HEK293 (cell line): ENCODE data around the gene ECT2L.

Experiments
- CTCF ChIA-PET: fragments of 350-600 bp; formaldehyde crosslinking; extraction: SDS; loops from one replicate; lab custom pipeline; 2021; ENCODE audit warnings: antibody characterized with exemption; lab: Yijun Ruan, JAX
- POLR2A ChIA-PET: fragments of 300-600 bp; formaldehyde crosslinking; extraction: SDS; loops from one replicate; lab custom pipeline; 2020; ENCODE audit warnings: antibody characterized with exemption, inconsistent platforms; lab: Yijun Ruan, JAX
- H3K27ac ChIP-seq: fragments of 200-500 bp; sonication (Bioruptor generic); 2 replicates; pipeline ENCODE4 v1.5.1; 2014; ENCODE audit warnings: low read depth, low read length, control low read depth, inconsistent platforms; ENCODE audit errors: extremely low read depth
- H3K36me3 ChIP-seq, 2 experiments: fragments of 200-500 bp in 1 of 2; sonication (Bioruptor generic) in 1 of 2; 1 replicate in 1 of 2; 2 replicates in 1 of 2; pipeline ENCODE4 v1.5.1; 2014 to 2017; ENCODE audit warnings: inconsistent platforms in 2 of 2, low read length in 2 of 2; ENCODE audit not compliant: control insufficient read depth in 2 of 2, insufficient read depth in 1 of 2
- H3K4me1 ChIP-seq: fragments of 200-500 bp; sonication (Bioruptor generic); 2 replicates; pipeline ENCODE4 v1.5.1; 2014; ENCODE audit warnings: mild to moderate bottlenecking, low read length, inconsistent platforms; ENCODE audit not compliant: control insufficient read depth, insufficient read depth
- H3K4me3 ChIP-seq: 2 replicates; pipeline ENCODE4 v1.5.1; 2011; ENCODE audit warnings: low read depth, mild to moderate bottlenecking, control low read depth, low read length, moderate library complexity
- H3K9me3 ChIP-seq: fragments of 200-500 bp; sonication (Bioruptor generic); 2 replicates; pipeline ENCODE4 v1.5.1; 2014; ENCODE audit warnings: low read depth, low read length, inconsistent platforms; ENCODE audit not compliant: control insufficient read depth, insufficient read depth
- EGR2 ChIP-seq: fragments of 450-650 bp; formaldehyde crosslinking; IDR thresholded peaks from 2 replicates; pipeline ENCODE4 v1.5.1; 2016; ENCODE audit warnings: low read depth, missing biosample characterization, missing genetic modification characterization
- KLF16 ChIP-seq: fragments of 450-650 bp; formaldehyde crosslinking; IDR thresholded peaks from 2 replicates; pipeline ENCODE4 v1.5.1; 2017; ENCODE audit warnings: missing biosample characterization, missing genetic modification characterization
- MYNN ChIP-seq: fragments of 450-650 bp; formaldehyde crosslinking; IDR thresholded peaks from 2 replicates; pipeline ENCODE4 v1.5.1; 2016; ENCODE audit warnings: missing biosample characterization, missing genetic modification characterization, borderline replicate concordance
- SP3 ChIP-seq: fragments of 450-650 bp; formaldehyde crosslinking; IDR thresholded peaks from 2 replicates; pipeline ENCODE4 v1.5.1; 2016; ENCODE audit warnings: missing biosample characterization, missing genetic modification characterization
- YY1 ChIP-seq: fragments of 450-650 bp; formaldehyde crosslinking; IDR thresholded peaks from 2 replicates; pipeline ENCODE4 v1.5.1; 2018; ENCODE audit warnings: missing biosample characterization, missing genetic modification characterization
- ZFP69B ChIP-seq: fragments of 450-650 bp; formaldehyde crosslinking; IDR thresholded peaks from 2 replicates; pipeline ENCODE4 v1.5.1; 2016; ENCODE audit warnings: missing biosample characterization, missing genetic modification characterization
- ZNF174 ChIP-seq: fragments of 450-650 bp; formaldehyde crosslinking; IDR thresholded peaks from 2 replicates; pipeline ENCODE4 v1.5.0; 2017; ENCODE audit warnings: missing biosample characterization, mild to moderate bottlenecking, missing genetic modification characterization
- ZNF239 ChIP-seq: fragments of 450-650 bp; formaldehyde crosslinking; IDR thresholded peaks from 2 replicates; pipeline ENCODE4 v1.5.1; 2016; ENCODE audit warnings: missing biosample characterization, missing genetic modification characterization
- ZNF335 ChIP-seq: fragments of 450-650 bp; formaldehyde crosslinking; conservative IDR thresholded peaks from 2 replicates; pipeline ENCODE4 v1.5.1; 2016; ENCODE audit warnings: missing biosample characterization, missing genetic modification characterization
- ZNF571 ChIP-seq: fragments of 450-650 bp; formaldehyde crosslinking; IDR thresholded peaks from 2 replicates; pipeline ENCODE4 v1.5.0; 2017; ENCODE audit warnings: missing biosample characterization, missing genetic modification characterization
- ZNF596 ChIP-seq: fragments of 450-650 bp; IDR thresholded peaks from 2 replicates; pipeline ENCODE4 v1.5.0; 2018; ENCODE audit warnings: missing biosample characterization, mild to moderate bottlenecking, missing genetic modification characterization, moderate library complexity
- ZNF654 ChIP-seq: fragments of 450-650 bp; formaldehyde crosslinking; IDR thresholded peaks from 2 replicates; pipeline ENCODE4 v1.5.1; 2016; ENCODE audit warnings: low read depth, missing biosample characterization, missing genetic modification characterization
- ZNF664 ChIP-seq: fragments of 450-650 bp; formaldehyde crosslinking; IDR thresholded peaks from 2 replicates; pipeline ENCODE4 v1.5.1; 2016; ENCODE audit warnings: missing biosample characterization, missing genetic modification characterization
- ZNF791 ChIP-seq: fragments of 450-650 bp; formaldehyde crosslinking; IDR thresholded peaks from 2 replicates; pipeline ENCODE4 v1.5.1; 2016; ENCODE audit warnings: missing biosample characterization, missing genetic modification characterization
- ZSCAN23 ChIP-seq: fragments of 450-650 bp; formaldehyde crosslinking; IDR thresholded peaks from 2 replicates; pipeline ENCODE4 v1.5.1; 2016; ENCODE audit warnings: missing biosample characterization, missing genetic modification characterization
- ZXDB ChIP-seq: fragments of 450-650 bp; formaldehyde crosslinking; IDR thresholded peaks from 2 replicates; pipeline ENCODE4 v1.5.1; 2016; ENCODE audit warnings: missing biosample characterization, missing genetic modification characterization
- TF ChIP-seq, protein P1 (sequence below): fragments of 450-650 bp; formaldehyde crosslinking; IDR thresholded peaks from 2 replicates; pipeline ENCODE4 v1.5.0; 2017; ENCODE audit warnings: missing biosample characterization, missing genetic modification characterization, borderline replicate concordance
- TF ChIP-seq, protein P2 (sequence below): fragments of 450-650 bp; formaldehyde crosslinking; IDR thresholded peaks from 2 replicates; pipeline ENCODE4 v1.5.1; 2016; ENCODE audit warnings: missing biosample characterization, missing genetic modification characterization
- TF ChIP-seq, protein P3 (sequence below): fragments of 450-650 bp; formaldehyde crosslinking; IDR thresholded peaks from 2 replicates; pipeline ENCODE4 v1.5.1; 2016; ENCODE audit warnings: missing biosample characterization, missing genetic modification characterization
- TF ChIP-seq, protein P4 (sequence below): fragments of 450-650 bp; formaldehyde crosslinking; conservative IDR thresholded peaks from 2 replicates; pipeline ENCODE4 v1.5.1; 2016; ENCODE audit warnings: low read depth, missing biosample characterization, missing genetic modification characterization

The ECT2L gene

DNA sequence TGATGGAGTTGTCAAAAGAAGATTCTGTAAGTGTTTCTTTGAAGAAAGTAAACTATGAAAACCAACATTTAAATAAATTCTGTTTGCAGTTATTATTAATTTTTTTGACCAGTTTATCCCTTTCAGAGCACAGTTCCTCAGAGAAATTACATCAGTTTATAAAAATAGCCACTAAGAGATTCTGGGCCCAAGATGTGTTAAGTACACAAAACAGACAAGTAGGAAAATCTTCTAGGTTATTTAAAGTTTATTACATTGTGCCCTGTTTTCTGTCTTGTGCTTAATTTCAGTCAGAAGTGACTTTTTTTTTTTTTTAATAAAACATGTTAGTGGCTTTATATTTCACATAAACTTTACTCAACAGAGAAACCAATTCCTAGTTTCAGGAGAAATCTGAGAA, 72.3 kb downstream of the ECT2L start (continued):
- TF ChIP-seq, protein P1, sequence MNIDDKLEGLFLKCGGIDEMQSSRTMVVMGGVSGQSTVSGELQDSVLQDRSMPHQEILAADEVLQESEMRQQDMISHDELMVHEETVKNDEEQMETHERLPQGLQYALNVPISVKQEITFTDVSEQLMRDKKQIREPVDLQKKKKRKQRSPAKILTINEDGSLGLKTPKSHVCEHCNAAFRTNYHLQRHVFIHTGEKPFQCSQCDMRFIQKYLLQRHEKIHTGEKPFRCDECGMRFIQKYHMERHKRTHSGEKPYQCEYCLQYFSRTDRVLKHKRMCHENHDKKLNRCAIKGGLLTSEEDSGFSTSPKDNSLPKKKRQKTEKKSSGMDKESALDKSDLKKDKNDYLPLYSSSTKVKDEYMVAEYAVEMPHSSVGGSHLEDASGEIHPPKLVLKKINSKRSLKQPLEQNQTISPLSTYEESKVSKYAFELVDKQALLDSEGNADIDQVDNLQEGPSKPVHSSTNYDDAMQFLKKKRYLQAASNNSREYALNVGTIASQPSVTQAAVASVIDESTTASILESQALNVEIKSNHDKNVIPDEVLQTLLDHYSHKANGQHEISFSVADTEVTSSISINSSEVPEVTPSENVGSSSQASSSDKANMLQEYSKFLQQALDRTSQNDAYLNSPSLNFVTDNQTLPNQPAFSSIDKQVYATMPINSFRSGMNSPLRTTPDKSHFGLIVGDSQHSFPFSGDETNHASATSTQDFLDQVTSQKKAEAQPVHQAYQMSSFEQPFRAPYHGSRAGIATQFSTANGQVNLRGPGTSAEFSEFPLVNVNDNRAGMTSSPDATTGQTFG: no peak
- TF ChIP-seq, all 188 proteins: peak for 0

DNA sequence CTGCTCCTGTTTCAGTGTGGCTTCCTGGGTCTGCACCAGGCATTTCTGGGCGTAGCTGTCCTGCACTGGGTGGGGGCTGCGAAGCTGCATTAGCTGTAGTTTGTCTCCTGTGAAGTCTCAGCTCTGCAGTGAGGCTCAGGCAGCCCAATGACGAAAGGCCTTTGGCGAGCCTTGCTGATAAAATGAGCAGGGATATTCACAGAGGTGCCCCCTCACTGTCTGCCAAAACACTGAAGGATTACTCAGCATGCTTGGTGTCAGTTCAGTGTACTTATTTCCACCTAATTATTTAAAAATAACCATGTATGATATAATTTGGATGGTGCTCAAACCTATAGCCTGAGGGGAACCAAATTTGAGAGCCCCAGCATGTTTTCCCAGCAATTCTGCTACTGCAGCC, 73.5 kb downstream of the ECT2L start:
- POLR2A ChIA-PET: no interaction called here
- Histone ChIP-seq H3K9me3 (no peaks in the 10 kb centered on the region), H3K27ac (no peak overlapping the region), H3K4me1 (no peaks in the 10 kb centered on the region), H3K36me3 (no peaks in the 10 kb centered on the region), H3K4me3 (no peak overlapping the region)
- CTCF ChIA-PET: interaction anchor here (0.7 kb wide), 1 partner anchor 181 kb away, joined by 3 read pairs; no protein-coding TSS in a partner anchor
- TF ChIP-seq ZNF174 (tag by site-specific recombination): no peak
- TF ChIP-seq, protein P2, sequence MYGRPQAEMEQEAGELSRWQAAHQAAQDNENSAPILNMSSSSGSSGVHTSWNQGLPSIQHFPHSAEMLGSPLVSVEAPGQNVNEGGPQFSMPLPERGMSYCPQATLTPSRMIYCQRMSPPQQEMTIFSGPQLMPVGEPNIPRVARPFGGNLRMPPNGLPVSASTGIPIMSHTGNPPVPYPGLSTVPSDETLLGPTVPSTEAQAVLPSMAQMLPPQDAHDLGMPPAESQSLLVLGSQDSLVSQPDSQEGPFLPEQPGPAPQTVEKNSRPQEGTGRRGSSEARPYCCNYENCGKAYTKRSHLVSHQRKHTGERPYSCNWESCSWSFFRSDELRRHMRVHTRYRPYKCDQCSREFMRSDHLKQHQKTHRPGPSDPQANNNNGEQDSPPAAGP (tag by site-specific recombination): no peak

DNA sequence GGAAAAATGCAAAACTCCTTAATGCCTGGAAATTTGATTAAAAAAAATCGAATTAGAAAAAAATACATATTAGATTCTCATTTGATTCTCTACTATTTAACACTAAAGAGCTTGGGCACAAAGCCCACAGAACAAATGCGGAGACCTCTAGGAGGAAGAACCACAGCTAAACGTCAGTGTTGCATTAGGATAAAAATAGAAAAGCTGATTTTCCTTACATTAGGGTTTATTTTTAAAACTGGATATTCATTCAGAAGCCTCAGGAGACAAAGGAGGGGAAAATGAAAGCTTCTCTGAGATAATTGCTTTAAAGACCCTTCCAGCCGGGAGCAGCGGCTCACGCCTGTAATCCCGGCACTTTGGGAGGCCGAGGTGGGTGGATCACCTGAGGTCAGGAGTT, 77.3 kb downstream of the ECT2L start:
- no peak overlapping the region for H3K27ac ChIP-seq
- H3K4me3 ChIP-seq: no peak overlapping the region
- H3K9me3 ChIP-seq: no peaks in the 10 kb centered on the region
- no peaks in the 10 kb centered on the region for H3K36me3 ChIP-seq
- ChIA-PET POLR2A (interaction anchor here (0.7 kb wide), 1 partner anchor 154 kb away, joined by 3 read pairs; no protein-coding TSS in a partner anchor), CTCF (no interaction called here)
- no peaks in the 10 kb centered on the region for H3K4me1 ChIP-seq
- TF ChIP-seq ZNF791: no peak

DNA sequence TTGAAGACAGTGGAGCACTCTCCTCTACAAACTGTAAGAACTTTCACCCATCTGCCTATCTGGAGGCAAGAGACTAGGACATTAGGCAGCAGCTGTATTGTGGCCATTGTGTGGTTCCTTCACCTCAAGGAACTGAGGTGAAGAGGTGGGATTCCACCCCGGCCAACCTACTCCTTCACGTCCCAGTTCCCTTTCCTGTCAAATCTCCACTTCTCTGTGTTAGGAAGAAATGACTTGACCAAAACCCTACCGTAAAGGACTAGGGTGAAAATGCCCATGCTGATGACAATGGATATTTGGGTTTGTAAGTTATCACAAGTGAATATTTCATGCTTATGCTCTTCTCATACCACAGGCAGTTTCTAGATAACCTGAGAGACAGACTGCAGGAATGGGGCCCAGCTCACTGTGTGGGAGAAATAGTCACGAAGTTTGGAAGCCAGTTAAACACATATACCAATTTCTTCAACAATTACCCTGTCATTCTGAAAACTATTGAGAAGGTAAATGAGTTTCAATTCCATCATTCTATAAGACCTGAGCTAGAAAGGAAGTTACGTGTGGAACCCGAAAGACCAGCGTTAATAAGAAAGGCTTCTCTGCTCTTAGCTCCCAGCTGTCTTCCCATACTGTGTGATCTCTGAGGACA, 86.6 kb downstream of the ECT2L start:
- Histone ChIP-seq H3K36me3 (no peaks in the 10 kb centered on the region), H3K27ac (no peak overlapping the region), H3K4me3 (no peak overlapping the region), H3K4me1 (no peaks in the 10 kb centered on the region), H3K9me3 (no peaks in the 10 kb centered on the region)
- POLR2A ChIA-PET: no interaction called here
- no peak for TF ChIP-seq ZXDB (tag by site-specific recombination)
- TF ChIP-seq, protein P3, sequence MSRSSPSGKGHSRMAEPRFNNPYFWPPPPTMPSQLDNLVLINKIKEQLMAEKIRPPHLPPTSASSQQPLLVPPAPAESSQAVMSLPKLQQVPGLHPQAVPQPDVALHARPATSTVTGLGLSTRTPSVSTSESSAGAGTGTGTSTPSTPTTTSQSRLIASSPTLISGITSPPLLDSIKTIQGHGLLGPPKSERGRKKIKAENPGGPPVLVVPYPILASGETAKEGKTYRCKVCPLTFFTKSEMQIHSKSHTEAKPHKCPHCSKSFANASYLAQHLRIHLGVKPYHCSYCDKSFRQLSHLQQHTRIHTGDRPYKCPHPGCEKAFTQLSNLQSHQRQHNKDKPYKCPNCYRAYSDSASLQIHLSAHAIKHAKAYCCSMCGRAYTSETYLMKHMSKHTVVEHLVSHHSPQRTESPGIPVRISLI (tag by site-specific recombination): no peak
- TF ChIP-seq ZNF596 (tag by site-specific recombination): no peak
- no peak for TF ChIP-seq EGR2
- no peak for TF ChIP-seq ZNF571 (tag by site-specific recombination)
- TF ChIP-seq MYNN: no peak
- TF ChIP-seq, protein P4, sequence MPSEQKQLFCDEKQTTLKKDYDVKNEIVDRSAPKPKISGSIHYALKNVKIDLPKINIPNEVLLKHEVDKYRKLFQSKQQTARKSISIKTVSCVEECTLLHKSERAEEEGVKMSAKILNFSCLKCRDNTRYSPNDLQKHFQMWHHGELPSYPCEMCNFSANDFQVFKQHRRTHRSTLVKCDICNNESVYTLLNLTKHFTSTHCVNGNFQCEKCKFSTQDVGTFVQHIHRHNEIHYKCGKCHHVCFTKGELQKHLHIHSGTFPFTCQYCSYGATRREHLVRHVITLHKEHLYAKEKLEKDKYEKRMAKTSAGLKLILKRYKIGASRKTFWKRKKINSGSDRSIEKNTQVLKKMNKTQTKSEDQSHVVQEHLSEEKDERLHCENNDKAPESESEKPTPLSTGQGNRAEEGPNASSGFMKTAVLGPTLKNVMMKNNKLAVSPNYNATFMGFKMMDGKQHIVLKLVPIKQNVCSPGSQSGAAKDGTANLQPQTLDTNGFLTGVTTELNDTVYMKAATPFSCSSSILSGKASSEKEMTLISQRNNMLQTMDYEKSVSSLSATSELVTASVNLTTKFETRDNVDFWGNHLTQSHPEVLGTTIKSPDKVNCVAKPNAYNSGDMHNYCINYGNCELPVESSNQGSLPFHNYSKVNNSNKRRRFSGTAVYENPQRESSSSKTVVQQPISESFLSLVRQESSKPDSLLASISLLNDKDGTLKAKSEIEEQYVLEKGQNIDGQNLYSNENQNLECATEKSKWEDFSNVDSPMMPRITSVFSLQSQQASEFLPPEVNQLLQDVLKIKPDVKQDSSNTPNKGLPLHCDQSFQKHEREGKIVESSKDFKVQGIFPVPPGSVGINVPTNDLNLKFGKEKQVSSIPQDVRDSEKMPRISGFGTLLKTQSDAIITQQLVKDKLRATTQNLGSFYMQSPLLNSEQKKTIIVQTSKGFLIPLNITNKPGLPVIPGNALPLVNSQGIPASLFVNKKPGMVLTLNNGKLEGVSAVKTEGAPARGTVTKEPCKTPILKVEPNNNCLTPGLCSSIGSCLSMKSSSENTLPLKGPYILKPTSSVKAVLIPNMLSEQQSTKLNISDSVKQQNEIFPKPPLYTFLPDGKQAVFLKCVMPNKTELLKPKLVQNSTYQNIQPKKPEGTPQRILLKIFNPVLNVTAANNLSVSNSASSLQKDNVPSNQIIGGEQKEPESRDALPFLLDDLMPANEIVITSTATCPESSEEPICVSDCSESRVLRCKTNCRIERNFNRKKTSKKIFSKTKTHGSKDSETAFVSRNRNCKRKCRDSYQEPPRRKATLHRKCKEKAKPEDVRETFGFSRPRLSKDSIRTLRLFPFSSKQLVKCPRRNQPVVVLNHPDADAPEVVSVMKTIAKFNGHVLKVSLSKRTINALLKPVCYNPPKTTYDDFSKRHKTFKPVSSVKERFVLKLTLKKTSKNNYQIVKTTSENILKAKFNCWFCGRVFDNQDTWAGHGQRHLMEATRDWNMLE (tag by site-specific recombination): no peak
- TF ChIP-seq ZNF664 (tag by site-specific recombination): no peak
- no peak for TF ChIP-seq ZFP69B (tag by site-specific recombination)
- TF ChIP-seq ZNF654 (tag by site-specific recombination): no peak
- no peak for TF ChIP-seq SP3 (tag by site-specific recombination)
- no peak for TF ChIP-seq KLF16 (tag by site-specific recombination)
- no peak for TF ChIP-seq YY1
- TF ChIP-seq ZSCAN23 (tag by site-specific recombination): no peak
- TF ChIP-seq ZNF239 (tag by site-specific recombination): no peak
- TF ChIP-seq ZNF335 (tag by site-specific recombination): no peak
- CTCF ChIA-PET: no interaction called here
